ENCODE measurements around the gene CDH22.

CDH22 gene

GRCh38 chr20:46235077-46235476 lies 73.2 kb downstream of the CDH22 start:
- DNase-seq, result no peak

GRCh38 chr20:46233701-46234100 lies 74.6 kb downstream of the CDH22 start:
- no peak for DNase-seq

GRCh38 chr20:46232539-46232938 lies 75.8 kb downstream of the CDH22 start:
- DNase-seq, result peak; percentile 57

GRCh38 chr20:46230801-46231282 lies 77.5 kb downstream of the CDH22 start:
- no peak for DNase-seq

- DNase-seq, result no peak
Observed at GRCh38 chr20:46230106-46230491, 78.2 kb downstream of the CDH22 start.

GRCh38 chr20:46229478-46230105 lies 78.7 kb downstream of the CDH22 start:
- peak; percentile 32 for DNase-seq

- no peak for DNase-seq
Observed at GRCh38 chr20:46228670-46229069, 79.6 kb downstream of the CDH22 start.

GRCh38 chr20:46227272-46227767 lies 81.0 kb downstream of the CDH22 start:
- no peak for DNase-seq

GRCh38 chr20:46226602-46227001 lies 81.7 kb downstream of the CDH22 start:
- no peak for DNase-seq

- peak; percentile 82 for DNase-seq
Observed at GRCh38 chr20:46222521-46223007, 85.7 kb downstream of the CDH22 start.

GRCh38 chr20:46221256-46221833 lies 87.0 kb downstream of the CDH22 start:
- DNase-seq, result no peak

GRCh38 chr20:46220455-46221207 lies 87.7 kb downstream of the CDH22 start:
- DNase-seq, result peak; percentile 92

GRCh38 chr20:46219920-46220319 lies 88.4 kb downstream of the CDH22 start:
- no peak for DNase-seq

GRCh38 chr20:46219190-46219589 lies 89.1 kb downstream of the CDH22 start:
- no peak for DNase-seq

GRCh38 chr20:46218656-46219055 lies 89.6 kb downstream of the CDH22 start:
- DNase-seq, result peak; percentile 80

GRCh38 chr20:46217583-46217982 lies 90.7 kb downstream of the CDH22 start:
- DNase-seq, result no peak

GRCh38 chr20:46216770-46217464 lies 91.4 kb downstream of the CDH22 start:
- DNase-seq, result no peak

- no peak for DNase-seq
Observed at GRCh38 chr20:46215913-46216707, 92.2 kb downstream of the CDH22 start.

GRCh38 chr20:46214824-46215488 lies 93.3 kb downstream of the CDH22 start:
- peak; percentile 81 for DNase-seq

- DNase-seq, result peak; percentile 48
Observed at GRCh38 chr20:46213946-46214823, 94.1 kb downstream of the CDH22 start.

- no peak for DNase-seq
Observed at GRCh38 chr20:46212876-46213275, 95.4 kb downstream of the CDH22 start.
